Measurements from ENCODE around the gene GSE1. TPM values are rescaled to one million over a fixed set of nuclear protein-coding genes. Genes with fewer than 3 reads are reported as not detected.

The GSE1 gene
- total RNA-seq, 6 experiments from 2014 or later: 49.2 to 62.3 (median 58.1) TPM

- H3K4me3 Mint-ChIP-seq: no peak overlapping the region; the same call in 1 of the 2 replicates
- no peaks in the 10 kb centered on the region for H3K9me3 Mint-ChIP-seq
- TF ChIP-seq CTCF (IDR thresholded peaks at IDR 0.05): no peak
- H3K36me3 Mint-ChIP-seq (ENCODE audit: low read depth): peaks cover 9% of the 10 kb centered on the region; the same call in 1 of the 2 replicates
- no peak for DNase-seq
- peaks cover 55% of the 10 kb centered on the region for H3K4me1 Mint-ChIP-seq (ENCODE audit: low read depth)
- no peaks in the 10 kb centered on the region; the same call in none of the 2 replicates for H3K27me3 Mint-ChIP-seq (ENCODE audit: insufficient read depth)
- peak overlapping the region; percentile 36; the same call in 1 of the 2 replicates for H3K27ac Mint-ChIP-seq
These were observed 41.1 kb upstream of the GSE1 start for GRCh38 chr16:85571813-85572619.

- Mint-ChIP-seq H3K27ac (no peak overlapping the region), H3K4me1 (ENCODE audit: low read depth) (peaks cover 55% of the 10 kb centered on the region), H3K27me3 (ENCODE audit: insufficient read depth) (no peaks in the 10 kb centered on the region; the same call in none of the 2 replicates), H3K36me3 (ENCODE audit: low read depth) (peaks cover 9% of the 10 kb centered on the region; the same call in 1 of the 2 replicates), H3K9me3 (no peaks in the 10 kb centered on the region), H3K4me3 (no peak overlapping the region)
- DNase-seq: no peak
- TF ChIP-seq CTCF (IDR thresholded peaks at IDR 0.05): no peak
These were observed 40.0 kb upstream of the GSE1 start for GRCh38 chr16:85573045-85573695.

- Mint-ChIP-seq H3K9me3 (no peaks in the 10 kb centered on the region), H3K4me1 (ENCODE audit: low read depth) (peaks cover 55% of the 10 kb centered on the region), H3K27ac (no peak overlapping the region), H3K4me3 (no peak overlapping the region), H3K36me3 (ENCODE audit: low read depth) (peaks cover 9% of the 10 kb centered on the region; the same call in 1 of the 2 replicates), H3K27me3 (ENCODE audit: insufficient read depth) (no peaks in the 10 kb centered on the region; the same call in none of the 2 replicates)
- no peak for DNase-seq
- no peak for TF ChIP-seq CTCF (IDR thresholded peaks at IDR 0.05)
These were observed 39.2 kb upstream of the GSE1 start for GRCh38 chr16:85573696-85574641.

GRCh38 chr16:85574672-85575475 is 38.2 kb upstream of the GSE1 start:
- TF ChIP-seq CTCF (IDR thresholded peaks at IDR 0.05): no peak
- Mint-ChIP-seq H3K4me3 (no peak overlapping the region), H3K27ac (no peak overlapping the region), H3K4me1 (ENCODE audit: low read depth) (peaks cover 51% of the 10 kb centered on the region), H3K9me3 (no peaks in the 10 kb centered on the region), H3K27me3 (ENCODE audit: insufficient read depth) (no peaks in the 10 kb centered on the region; the same call in none of the 2 replicates), H3K36me3 (ENCODE audit: low read depth) (peaks cover 5% of the 10 kb centered on the region; the same call in 1 of the 2 replicates)
- DNase-seq: no peak

Measured in HFFc6 (cell line).